ENCODE measurements around the gene ITPRIPL2. TPM values are rescaled to one million over a fixed set of nuclear protein-coding genes. Genes with fewer than 3 reads are reported as not detected.

The ITPRIPL2 gene
- total RNA-seq, 1 experiment from 2014 or later: 13.8 TPM

GRCh38 chr16:19093631-19094541 lies 19.9 kb upstream of the ITPRIPL2 start:
- DNase-seq (ENCODE audit: low read depth): no peak

- DNase-seq (ENCODE audit: low read depth): no peak
Observed at GRCh38 chr16:19094542-19095365, 19.0 kb upstream of the ITPRIPL2 start.

DNA sequence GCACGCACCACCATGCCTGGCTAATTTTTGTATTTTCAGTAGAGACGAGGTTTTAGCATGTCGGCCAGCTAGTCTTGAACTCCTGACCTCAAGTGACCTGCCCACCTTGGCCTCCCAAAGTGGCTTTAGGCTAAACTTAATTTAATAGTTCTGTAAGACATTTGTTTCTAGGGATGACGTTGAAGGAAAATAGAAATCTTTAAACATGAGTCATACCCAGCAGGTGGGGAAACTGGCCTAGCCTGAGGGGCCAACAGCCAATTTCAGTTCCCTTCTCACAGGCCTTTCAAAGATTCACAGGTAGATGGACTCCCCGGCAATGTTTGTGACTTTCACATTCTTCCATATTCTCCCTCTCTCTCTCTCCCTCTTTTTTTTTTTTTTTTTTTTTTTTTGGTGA lies 18.1 kb upstream of the ITPRIPL2 start:
- peak; percentile 90 for DNase-seq (ENCODE audit: low read depth)

GRCh38 chr16:19098173-19098572 lies 15.6 kb upstream of the ITPRIPL2 start:
- no peak for DNase-seq (ENCODE audit: low read depth)

DNA sequence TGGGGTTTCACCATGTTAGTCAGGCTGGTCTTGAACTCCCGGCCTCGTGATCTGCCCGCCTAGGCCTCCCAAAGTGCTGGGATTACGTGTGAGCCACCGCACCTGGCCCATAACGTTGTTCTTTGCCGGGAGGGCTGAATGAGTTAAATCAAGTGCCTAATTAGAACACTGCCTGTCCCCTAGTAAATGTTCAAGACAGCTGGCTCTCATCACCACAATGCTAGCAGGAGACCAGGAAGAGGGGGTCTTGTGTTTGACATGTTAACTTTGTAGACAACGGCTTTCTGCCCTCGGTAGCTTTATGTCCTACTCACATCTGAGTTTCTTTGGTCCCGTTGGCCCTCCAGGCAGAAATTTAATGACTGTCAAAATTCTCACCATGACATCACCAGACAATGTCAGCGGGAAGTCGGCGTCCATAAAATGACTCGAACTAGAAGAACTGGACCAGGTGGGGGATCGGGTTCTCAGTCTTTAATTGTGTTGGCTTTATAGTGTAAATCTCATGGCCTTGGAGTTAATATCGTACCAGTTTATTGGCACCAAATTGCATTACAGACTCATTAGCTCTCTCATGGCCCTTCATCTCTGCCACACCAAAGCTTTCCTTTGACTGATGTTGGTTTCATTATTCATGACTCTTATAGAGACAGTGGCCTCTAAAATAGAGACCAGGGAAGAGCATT lies 11.4 kb upstream of the ITPRIPL2 start:
- DNase-seq (ENCODE audit: low read depth): peak; percentile 38

GRCh38 chr16:19104607-19105006 lies 9.2 kb upstream of the ITPRIPL2 start:
- no peak for DNase-seq (ENCODE audit: low read depth)

DNA sequence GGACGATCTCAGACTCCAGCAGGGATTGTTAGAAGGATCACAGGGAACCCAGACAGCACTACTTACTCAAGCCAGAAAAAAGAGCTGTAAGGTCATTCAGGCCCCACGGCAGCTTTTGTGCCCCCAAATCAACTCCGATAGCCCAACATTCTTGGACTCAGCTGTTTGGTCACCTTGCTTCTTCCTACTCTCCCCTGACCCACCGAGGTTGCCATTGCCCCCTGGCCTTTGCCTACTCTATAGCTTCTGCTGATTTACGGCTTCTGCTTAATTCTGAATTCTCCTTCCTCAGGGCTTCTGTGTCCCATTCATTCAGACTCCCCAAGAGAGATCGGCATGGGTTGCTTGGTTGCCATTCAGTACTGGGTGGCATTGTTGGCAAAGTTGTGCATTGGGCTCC lies 8.6 kb upstream of the ITPRIPL2 start:
- no peak for DNase-seq (ENCODE audit: low read depth)

- DNase-seq (ENCODE audit: low read depth): no peak
Observed at GRCh38 chr16:19105891-19106624, 7.7 kb upstream of the ITPRIPL2 start.

GRCh38 chr16:19106625-19107020 lies 7.1 kb upstream of the ITPRIPL2 start:
- no peak for DNase-seq (ENCODE audit: low read depth)

DNA sequence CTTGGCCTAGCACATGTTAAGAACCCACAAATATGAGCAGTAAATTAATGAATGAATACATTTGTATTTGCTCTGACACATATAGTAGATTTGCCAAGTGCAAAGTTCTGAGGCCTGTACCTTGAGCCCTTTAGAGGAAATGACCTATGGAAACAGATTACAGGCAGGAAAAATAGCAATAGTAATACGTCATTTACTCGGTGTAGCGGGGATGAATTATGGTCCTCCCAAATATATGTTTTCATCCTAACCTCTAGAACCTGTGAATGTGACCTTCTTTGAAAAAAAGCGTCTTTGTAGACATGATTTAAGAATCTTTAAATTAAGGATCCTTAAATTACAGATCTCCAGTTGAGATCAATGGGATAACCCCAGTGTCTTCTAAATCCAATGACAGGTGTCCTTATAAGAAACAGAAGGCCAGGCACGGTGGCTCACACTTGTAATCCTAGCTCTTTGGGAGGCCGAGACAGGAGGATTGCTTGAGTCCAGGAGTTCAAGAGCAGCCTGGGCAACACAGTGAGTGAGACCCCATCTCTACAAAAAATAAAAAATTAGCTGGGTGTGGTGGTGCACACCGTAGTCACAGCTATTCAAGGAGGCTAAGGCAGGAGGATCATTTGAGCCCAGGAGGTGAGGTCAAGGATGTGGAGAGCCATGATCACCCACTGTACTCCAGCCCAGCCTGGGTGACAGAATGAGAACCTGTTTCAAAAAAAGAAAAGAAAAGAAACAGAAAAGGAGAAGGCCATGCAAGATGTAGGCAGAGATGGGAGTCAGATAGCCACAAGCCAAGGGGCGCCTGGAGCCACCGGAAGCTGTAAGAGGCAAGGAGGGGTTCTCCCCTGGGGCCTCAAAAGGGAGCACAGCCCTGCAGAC lies 5.1 kb upstream of the ITPRIPL2 start:
- no peak for DNase-seq (ENCODE audit: low read depth)

DNA sequence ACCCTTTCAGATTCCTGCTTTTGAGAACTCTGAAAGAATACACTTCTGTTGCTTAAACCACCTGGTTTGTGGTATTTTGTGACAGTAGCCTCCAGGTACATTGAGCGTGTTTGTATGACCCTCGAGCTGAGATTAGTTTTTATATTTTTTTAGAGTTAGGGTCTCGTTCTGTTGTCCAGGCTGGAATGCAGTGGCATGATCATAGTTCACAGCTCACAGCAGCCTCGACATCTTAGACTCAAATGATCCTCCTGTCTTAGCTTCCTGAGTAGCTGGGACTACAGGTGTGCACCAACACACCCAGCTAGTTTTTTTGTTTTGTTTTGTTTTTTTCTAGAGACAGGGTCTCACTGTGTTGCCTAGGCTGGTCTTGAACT lies 4.5 kb upstream of the ITPRIPL2 start:
- no peak for DNase-seq (ENCODE audit: low read depth)

DNA sequence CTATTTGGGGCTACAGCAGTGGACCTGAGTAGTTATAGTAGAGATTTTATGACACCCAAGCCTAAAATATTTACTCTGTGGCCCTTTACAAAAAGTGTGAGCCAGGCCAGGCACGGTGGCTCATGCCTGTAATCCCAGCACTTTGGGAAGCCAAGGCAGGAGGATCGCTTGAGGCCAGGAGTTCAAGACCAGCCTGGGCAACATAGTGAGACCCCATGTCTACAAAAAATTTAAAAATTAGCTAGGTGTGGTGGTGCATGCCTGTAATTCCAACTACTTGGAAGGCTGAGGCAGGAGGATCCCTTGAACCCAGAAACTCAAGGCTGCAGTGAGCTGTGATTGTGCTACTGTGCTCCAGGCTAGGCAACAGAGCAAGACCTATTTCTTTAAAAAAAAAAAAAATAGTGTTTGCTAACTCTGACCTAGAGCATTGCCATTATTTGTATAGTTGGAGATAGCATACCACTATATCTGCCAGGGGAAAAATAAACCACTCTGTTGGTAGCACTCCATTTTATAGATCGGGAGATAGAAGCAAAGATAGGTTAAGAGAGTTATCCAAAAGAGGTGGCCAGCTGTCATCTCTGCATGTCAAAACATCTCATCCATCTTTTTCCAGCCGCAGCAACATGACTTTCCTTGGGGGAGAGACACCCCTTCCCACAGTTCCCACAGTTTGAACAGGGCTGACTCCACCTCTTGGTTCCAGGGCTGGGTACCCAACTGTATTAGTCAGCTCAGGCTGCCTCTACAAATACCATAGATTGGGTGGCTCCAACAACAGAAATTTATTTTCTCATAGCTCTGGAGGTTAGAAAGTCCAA lies 3.0 kb upstream of the ITPRIPL2 start:
- DNase-seq (ENCODE audit: low read depth): no peak

- DNase-seq (ENCODE audit: low read depth): no peak
Observed at GRCh38 chr16:19112099-19112407, 1.7 kb upstream of the ITPRIPL2 start.

DNA sequence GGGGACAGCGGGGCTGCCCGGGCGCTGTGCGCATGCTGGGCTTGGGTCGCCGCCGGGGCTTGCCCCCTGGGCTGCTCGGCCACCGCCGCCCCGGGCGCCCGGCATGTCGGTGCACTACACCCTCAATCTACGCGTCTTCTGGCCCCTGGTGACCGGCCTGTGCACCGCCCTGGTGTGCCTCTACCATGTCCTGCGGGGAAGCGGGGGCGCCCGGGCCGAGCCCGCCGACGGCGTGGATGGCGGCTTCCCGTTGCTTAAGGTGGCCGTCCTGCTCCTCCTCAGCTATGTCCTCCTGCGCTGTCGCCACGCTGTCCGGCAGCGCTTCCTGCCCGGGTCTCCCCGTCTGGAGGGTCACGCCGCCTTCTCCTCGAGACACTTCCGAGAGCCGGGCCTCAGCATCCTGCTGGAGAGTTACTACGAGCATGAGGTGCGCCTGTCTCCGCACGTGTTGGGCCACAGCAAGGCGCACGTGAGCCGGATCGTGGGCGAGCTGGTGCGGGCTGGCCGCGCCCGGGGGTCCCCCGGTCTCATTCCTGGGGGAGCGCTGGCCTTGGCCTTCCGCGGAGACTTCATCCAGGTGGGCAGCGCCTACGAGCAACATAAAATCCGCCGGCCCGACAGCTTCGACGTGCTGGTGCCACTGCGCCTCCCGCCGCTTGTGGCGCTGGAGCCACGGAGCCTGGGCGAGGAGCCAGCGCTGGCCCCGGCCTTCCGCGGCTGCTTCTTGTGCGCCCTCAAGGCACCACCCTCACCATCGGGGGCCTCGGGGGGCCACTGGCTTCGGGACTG lies 789 bp downstream of the ITPRIPL2 start:
- DNase-seq (ENCODE audit: low read depth): no peak

GRCh38 chr16:19115148-19116021 lies 1.6 kb downstream of the ITPRIPL2 start:
- DNase-seq (ENCODE audit: low read depth): no peak

DNA sequence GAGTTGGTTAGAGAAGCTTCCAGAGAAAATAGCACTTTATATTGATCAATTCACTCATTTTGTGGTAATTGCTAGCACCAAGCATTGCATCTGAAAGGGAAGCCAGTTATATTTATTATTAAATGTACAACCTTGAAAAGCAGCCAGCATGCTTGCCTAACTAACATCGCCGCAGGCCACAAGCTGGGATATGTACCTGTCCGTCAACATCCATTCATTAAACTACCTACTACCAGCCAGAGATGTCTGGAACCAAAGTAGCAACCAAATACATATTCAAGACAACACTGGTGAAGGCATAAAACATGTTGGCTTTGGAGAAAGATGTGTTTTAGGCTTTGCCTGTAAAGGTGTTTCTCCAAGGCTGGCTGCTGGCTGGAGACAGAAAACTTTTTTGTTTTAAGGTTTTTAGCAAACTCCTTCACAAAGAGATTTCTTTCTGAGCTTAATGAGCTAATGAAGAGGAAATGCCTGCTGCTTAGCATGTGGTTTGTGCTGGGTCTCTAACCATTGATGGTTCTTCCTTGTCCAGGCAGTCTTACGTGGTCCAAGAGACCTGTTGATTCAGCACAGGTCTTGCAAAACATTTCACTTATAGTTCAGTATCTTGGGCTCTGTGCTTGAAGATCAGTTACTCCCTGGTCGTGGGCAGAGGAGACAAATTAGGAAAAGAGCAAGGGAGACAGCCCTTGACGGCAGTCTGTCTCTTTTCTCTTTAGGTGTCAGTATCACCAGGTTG lies 3.1 kb downstream of the ITPRIPL2 start:
- peak; percentile 41 for DNase-seq (ENCODE audit: low read depth)

DNA sequence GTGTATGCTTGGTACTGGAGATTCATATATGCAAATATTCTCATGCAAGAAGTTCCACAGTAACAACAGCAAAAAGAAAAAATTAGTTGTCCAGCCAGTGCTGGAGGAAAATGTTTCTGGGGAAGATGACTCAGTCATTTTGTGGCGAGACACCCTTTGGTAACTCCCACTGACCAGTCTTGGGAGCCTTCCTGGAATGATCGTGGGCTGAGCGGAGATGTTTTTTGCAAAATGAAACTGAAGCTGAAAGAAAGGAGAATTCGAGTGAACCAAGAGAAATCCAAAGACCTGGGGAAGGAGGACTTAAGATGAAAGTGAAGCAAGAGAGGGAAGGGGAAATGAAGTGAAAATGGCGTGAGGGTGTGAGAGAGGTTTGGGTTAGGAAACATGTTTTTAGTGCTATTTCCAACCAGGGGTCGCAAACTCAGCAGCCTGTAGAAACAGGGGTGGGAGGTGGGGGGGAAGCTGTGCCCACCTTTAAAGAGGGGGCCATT lies 5.2 kb downstream of the ITPRIPL2 start:
- DNase-seq (ENCODE audit: low read depth): peak; percentile 93

All from M059J (cell line).